CD14-positive monocyte (primary cell): ENCODE data around the gene GTF2A1L. TPM values are rescaled to one million over a fixed set of nuclear protein-coding genes. Genes with fewer than 3 reads are reported as not detected.
"Not testable (repeated sequence)": the region's sequence is repeated elsewhere in the genome, so short reads cannot be mapped to it uniquely, and the experiment has no call there.

ENCODE experiments used
- DNase-seq, 3 donors: peaks; one replicate each; pipeline ENCODE4 v3.0.0-alpha.2; 2011 to 2022
- H2AFZ ChIP-seq: 2 replicates; pipeline ENCODE4 v1.6.0; 2012; ENCODE audit warnings: mild to moderate bottlenecking, low read depth, low read length, inconsistent platforms; ENCODE audit not compliant: insufficient read depth, poor library complexity, severe bottlenecking
- H3K27ac ChIP-seq, 2 donors: 1 replicate in 1 of 2; 2 replicates in 1 of 2; pipeline ENCODE4 v1.5.1; 2012 to 2013; ENCODE audit warnings: low read length in 2 of 2, control low read depth in 1 of 2, inconsistent platforms in 1 of 2, low read depth in 1 of 2, mild to moderate bottlenecking in 1 of 2
- H3K27me3 ChIP-seq, 2 donors: one replicate each; pipeline versions ENCODE4 v1.6.0 to v1.6.1; 2011 to 2013; ENCODE audit warnings: low read length in 2 of 2; ENCODE audit not compliant: control insufficient read depth in 2 of 2, insufficient read depth in 2 of 2
- H3K36me3 ChIP-seq, 2 donors: replicated peaks in 1 of 2; 1 replicate in 1 of 2; 2 replicates in 1 of 2; pipeline versions ENCODE4 v1.5.1 to v1.6.1; 2012 to 2013; ENCODE audit warnings: low read length in 2 of 2, control low read depth in 1 of 2, inconsistent platforms in 1 of 2, mild to moderate bottlenecking in 1 of 2; ENCODE audit not compliant: insufficient read depth in 2 of 2, control insufficient read depth in 1 of 2
- H3K4me1 ChIP-seq, 2 donors: 1 replicate in 1 of 2; 2 replicates in 1 of 2; pipeline versions ENCODE4 v1.5.1 to v1.6.1; 2012 to 2013; ENCODE audit warnings: low read length in 2 of 2, control low read depth in 1 of 2, inconsistent platforms in 1 of 2, mild to moderate bottlenecking in 1 of 2, moderate library complexity in 1 of 2; ENCODE audit not compliant: insufficient read depth in 2 of 2, control insufficient read depth in 1 of 2
- H3K4me2 ChIP-seq: replicated peaks from 2 replicates; pipeline ENCODE3; 2012; ENCODE audit warnings: low read length, moderate library complexity, mild to moderate bottlenecking; ENCODE audit not compliant: poor library complexity, severe bottlenecking; ENCODE audit errors: extremely low read depth
- H3K4me3 ChIP-seq, 3 experiments: fragments of 200-600 bp in 1 of 3; sonication (generic) in 1 of 3; replicated peaks in 1 of 3; 1 replicate in 2 of 3; 2 replicates in 1 of 3; pipeline ENCODE4 v1.5.1; 2011 to 2013; ENCODE audit warnings: low read length in 3 of 3, mild to moderate bottlenecking in 3 of 3, control low read depth in 2 of 3, low read depth in 2 of 3, inconsistent platforms in 1 of 3, moderate library complexity in 1 of 3
- H3K79me2 ChIP-seq: 2 replicates; pipeline ENCODE4 v1.6.0; 2012; ENCODE audit warnings: mild to moderate bottlenecking, control low read depth, inconsistent platforms, low read length, moderate library complexity; ENCODE audit not compliant: insufficient read depth
- H3K9ac ChIP-seq: 2 replicates; pipeline ENCODE4 v1.6.0; 2017; ENCODE audit warnings: low read length, mild to moderate bottlenecking; ENCODE audit not compliant: insufficient read depth, poor library complexity, severe bottlenecking
- H3K9me3 ChIP-seq, 2 donors: replicated peaks in 1 of 2; 1 replicate in 1 of 2; 2 replicates in 1 of 2; pipeline versions ENCODE4 v1.5.1 to v1.6.1; 2012 to 2013; ENCODE audit warnings: low read length in 2 of 2, control low read depth in 1 of 2; ENCODE audit not compliant: control insufficient read depth in 1 of 2, insufficient read depth in 1 of 2
- H4K20me1 ChIP-seq: 2 replicates; pipeline ENCODE4 v1.6.0; 2012; ENCODE audit warnings: mild to moderate bottlenecking, low read length, control low read depth, moderate library complexity; ENCODE audit not compliant: insufficient read depth
- H3K27ac Mint-ChIP-seq, 7 donors: one replicate each; pipeline ENCODE4 v1.8.0; 2020; ENCODE audit warnings: mild to moderate bottlenecking in 7 of 7, mixed read lengths in 7 of 7, moderate library complexity in 6 of 7, inconsistent platforms in 2 of 7
- H3K27me3 Mint-ChIP-seq, 3 donors: one replicate each; pipeline ENCODE4 v1.8.0; 2021 to 2022; ENCODE audit warnings: low read depth in 3 of 3, mild to moderate bottlenecking in 3 of 3, mixed read lengths in 3 of 3, moderate library complexity in 3 of 3, inconsistent platforms in 1 of 3
- H3K36me3 Mint-ChIP-seq, 2 donors: one replicate each; pipeline ENCODE4 v1.8.0; 2020; ENCODE audit warnings: mixed read lengths in 2 of 2, inconsistent platforms in 1 of 2, mild to moderate bottlenecking in 1 of 2
- H3K4me1 Mint-ChIP-seq: one replicate; pipeline ENCODE4 v1.8.0; 2020; ENCODE audit warnings: mild to moderate bottlenecking, mixed read lengths
- H3K4me3 Mint-ChIP-seq, 2 donors: one replicate each; pipeline ENCODE4 v1.8.0; 2020; ENCODE audit warnings: mild to moderate bottlenecking in 2 of 2, mixed read lengths in 2 of 2, moderate library complexity in 1 of 2
- H3K9me3 Mint-ChIP-seq, 7 donors: one replicate each; pipeline ENCODE4 v1.8.0; 2020 to 2022; ENCODE audit warnings: mixed read lengths in 7 of 7, mild to moderate bottlenecking in 6 of 7, moderate library complexity in 6 of 7, inconsistent platforms in 2 of 7
- WGBS: methylation state at CpG from one replicate; pipeline ENCODE4 v1.1.5; 2013; ENCODE audit warnings: missing lambda C conversion rate; ENCODE audit not compliant: insufficient coverage; 5-methylcytosine and 5-hydroxymethylcytosine counted together
- intact Hi-C, 2 donors: fragments of 100-400 bp; cut with micrococcal nuclease; formaldehyde crosslinking; loops; one replicate each; pipeline versions ENCODE4 v1.15.0 to v1.15.1; 2023
- polyA plus RNA-seq, 3 donors: library from polyadenylated mRNA; depleted of rRNA in 1 of 3; unstranded in 2 of 3; stranded (reverse) in 1 of 3; fragments of 300-500 nt in 2 of 3; fragments of >200 nt in 1 of 3; fragmentation: Illumina TruSeq in 2 of 3; gene quantifications; 1 replicate in 2 of 3; 2 replicates in 1 of 3; pipeline ENCODE4 v1.2.3, GENCODE V29; 2012 to 2021
- TF ChIP-seq, protein P1 (sequence below): fragments of 200-600 bp; IDR thresholded peaks from one replicate; pipeline ENCODE4 v1.8.0; 2022; ENCODE audit warnings: antibody characterized with exemption, mild to moderate bottlenecking

The GTF2A1L gene
- polyA plus RNA-seq, 3 donors = not detected

DNA sequence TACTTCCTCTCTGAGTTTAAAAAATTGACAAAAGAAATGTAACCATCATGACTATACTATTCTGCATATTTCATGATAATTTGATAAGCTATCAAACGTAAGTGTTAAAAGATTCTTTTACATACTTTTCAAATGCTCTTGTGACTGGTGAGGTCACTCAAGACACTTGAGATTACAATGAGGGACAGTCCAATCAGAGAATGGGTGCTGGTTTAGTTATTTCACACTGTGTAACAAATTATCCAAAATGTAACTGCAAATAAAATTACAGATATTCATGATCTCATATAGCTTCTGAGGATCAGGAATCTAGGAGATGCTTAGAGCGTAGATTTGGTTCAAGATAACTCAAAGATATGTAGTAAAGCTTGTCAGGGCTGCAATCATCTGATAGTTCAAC lies 4.4 kb upstream of the GTF2A1L start:
- Histone ChIP-seq H4K20me1 (no peaks in the 10 kb centered on the region), H3K9ac (no peak overlapping the region), H3K27ac (no peak overlapping the region), H3K4me2 (no peak overlapping the region), H3K79me2 (no peaks in the 10 kb centered on the region), H3K9me3 (no peaks in the 10 kb centered on the region), H3K36me3 (no peaks in the 10 kb centered on the region), H3K4me1 (no peaks in the 10 kb centered on the region), H2AFZ (no peak overlapping the region), H3K27me3 (no peaks in the 10 kb centered on the region), H3K4me3 (no peak overlapping the region)
- peaks cover 2 to 12% (median 5%) of the 10 kb centered on the region in 7 donors for H3K9me3 Mint-ChIP-seq
- H3K4me3 Mint-ChIP-seq = no peak overlapping the region
- no peak for DNase-seq
- intact Hi-C loops = no loop called here
- H3K27me3 Mint-ChIP-seq = peaks cover 0 to 9% (median 2%) of the 10 kb centered on the region in 3 donors
- TF ChIP-seq, protein P1, sequence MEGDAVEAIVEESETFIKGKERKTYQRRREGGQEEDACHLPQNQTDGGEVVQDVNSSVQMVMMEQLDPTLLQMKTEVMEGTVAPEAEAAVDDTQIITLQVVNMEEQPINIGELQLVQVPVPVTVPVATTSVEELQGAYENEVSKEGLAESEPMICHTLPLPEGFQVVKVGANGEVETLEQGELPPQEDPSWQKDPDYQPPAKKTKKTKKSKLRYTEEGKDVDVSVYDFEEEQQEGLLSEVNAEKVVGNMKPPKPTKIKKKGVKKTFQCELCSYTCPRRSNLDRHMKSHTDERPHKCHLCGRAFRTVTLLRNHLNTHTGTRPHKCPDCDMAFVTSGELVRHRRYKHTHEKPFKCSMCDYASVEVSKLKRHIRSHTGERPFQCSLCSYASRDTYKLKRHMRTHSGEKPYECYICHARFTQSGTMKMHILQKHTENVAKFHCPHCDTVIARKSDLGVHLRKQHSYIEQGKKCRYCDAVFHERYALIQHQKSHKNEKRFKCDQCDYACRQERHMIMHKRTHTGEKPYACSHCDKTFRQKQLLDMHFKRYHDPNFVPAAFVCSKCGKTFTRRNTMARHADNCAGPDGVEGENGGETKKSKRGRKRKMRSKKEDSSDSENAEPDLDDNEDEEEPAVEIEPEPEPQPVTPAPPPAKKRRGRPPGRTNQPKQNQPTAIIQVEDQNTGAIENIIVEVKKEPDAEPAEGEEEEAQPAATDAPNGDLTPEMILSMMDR = no peak
- no peaks in the 10 kb centered on the region for H3K4me1 Mint-ChIP-seq
- no CpG with 5 or more reads among the region's 2 CpGs for WGBS
- no peaks in the 10 kb centered on the region for H3K36me3 Mint-ChIP-seq
- no peak overlapping the region for H3K27ac Mint-ChIP-seq

DNA sequence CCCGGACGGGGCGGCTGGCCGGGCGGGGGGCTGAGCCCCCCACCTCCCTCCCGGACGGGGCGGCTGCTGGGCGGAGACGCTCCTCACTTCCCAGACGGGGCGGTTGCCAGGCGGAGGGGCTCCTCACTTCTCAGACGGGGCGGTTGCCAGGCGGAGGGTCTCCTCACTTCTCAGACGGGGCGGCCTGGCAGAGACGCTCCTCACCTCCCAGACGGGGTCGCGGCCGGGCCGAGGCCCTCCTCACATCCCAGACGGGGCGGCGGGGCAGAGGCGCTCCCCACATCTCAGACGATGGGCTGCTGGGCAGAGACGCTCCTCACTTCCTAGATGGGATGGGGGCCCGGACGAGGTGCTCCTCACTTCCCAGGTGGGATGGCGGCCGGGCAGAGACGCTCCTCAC lies 3.1 kb upstream of the GTF2A1L start:
- H3K9me3 ChIP-seq, intact Hi-C loops: not testable (repeated sequence)

More for the DNA sequence above, 3.1 kb upstream of the GTF2A1L start:
- not testable (repeated sequence) for H3K9ac ChIP-seq, H3K27me3 Mint-ChIP-seq, H3K27ac Mint-ChIP-seq, H3K27ac ChIP-seq, H3K36me3 Mint-ChIP-seq, H3K4me1 ChIP-seq, H3K4me3 ChIP-seq, H3K4me2 ChIP-seq, H3K36me3 ChIP-seq, H3K4me1 Mint-ChIP-seq, H3K79me2 ChIP-seq, H3K27me3 ChIP-seq, DNase-seq, H2AFZ ChIP-seq, H3K4me3 Mint-ChIP-seq, H4K20me1 ChIP-seq
- H3K9me3 Mint-ChIP-seq = peaks cover 2 to 12% (median 5%) of the 10 kb centered on the region in 7 donors
- 100% methylated on average over 9 of the region's 35 CpGs for WGBS
